ENCODE measurements around the gene FRS2.

The FRS2 gene

GRCh38 chr12:69428351-69429073 lies 41.7 kb upstream of the FRS2 start:
- no peaks in the 10 kb centered on the region for H3K9me3 ChIP-seq (ENCODE audit: control insufficient read depth, low read length)
- no peak overlapping the region for H2AFZ ChIP-seq
- no peak overlapping the region for H3K4me2 ChIP-seq (ENCODE audit: low read length)
- H3K27ac ChIP-seq, result no peak overlapping the region
- TF ChIP-seq, protein P1, sequence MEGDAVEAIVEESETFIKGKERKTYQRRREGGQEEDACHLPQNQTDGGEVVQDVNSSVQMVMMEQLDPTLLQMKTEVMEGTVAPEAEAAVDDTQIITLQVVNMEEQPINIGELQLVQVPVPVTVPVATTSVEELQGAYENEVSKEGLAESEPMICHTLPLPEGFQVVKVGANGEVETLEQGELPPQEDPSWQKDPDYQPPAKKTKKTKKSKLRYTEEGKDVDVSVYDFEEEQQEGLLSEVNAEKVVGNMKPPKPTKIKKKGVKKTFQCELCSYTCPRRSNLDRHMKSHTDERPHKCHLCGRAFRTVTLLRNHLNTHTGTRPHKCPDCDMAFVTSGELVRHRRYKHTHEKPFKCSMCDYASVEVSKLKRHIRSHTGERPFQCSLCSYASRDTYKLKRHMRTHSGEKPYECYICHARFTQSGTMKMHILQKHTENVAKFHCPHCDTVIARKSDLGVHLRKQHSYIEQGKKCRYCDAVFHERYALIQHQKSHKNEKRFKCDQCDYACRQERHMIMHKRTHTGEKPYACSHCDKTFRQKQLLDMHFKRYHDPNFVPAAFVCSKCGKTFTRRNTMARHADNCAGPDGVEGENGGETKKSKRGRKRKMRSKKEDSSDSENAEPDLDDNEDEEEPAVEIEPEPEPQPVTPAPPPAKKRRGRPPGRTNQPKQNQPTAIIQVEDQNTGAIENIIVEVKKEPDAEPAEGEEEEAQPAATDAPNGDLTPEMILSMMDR (IDR thresholded peaks at IDR 0.05), result no peak
- H3K79me2 ChIP-seq, result no peaks in the 10 kb centered on the region
- H3K4me1 ChIP-seq, result no peaks in the 10 kb centered on the region
- H3K9ac ChIP-seq, result no peak overlapping the region
- no peaks in the 10 kb centered on the region for H3K27me3 ChIP-seq (ENCODE audit: control insufficient read depth, insufficient read depth, low read length)
- H3K36me3 ChIP-seq (ENCODE audit: control insufficient read depth, insufficient read depth, low read length), result no peaks in the 10 kb centered on the region
- no peak overlapping the region for H3K4me3 ChIP-seq (ENCODE audit: low read depth, low read length)

DNA sequence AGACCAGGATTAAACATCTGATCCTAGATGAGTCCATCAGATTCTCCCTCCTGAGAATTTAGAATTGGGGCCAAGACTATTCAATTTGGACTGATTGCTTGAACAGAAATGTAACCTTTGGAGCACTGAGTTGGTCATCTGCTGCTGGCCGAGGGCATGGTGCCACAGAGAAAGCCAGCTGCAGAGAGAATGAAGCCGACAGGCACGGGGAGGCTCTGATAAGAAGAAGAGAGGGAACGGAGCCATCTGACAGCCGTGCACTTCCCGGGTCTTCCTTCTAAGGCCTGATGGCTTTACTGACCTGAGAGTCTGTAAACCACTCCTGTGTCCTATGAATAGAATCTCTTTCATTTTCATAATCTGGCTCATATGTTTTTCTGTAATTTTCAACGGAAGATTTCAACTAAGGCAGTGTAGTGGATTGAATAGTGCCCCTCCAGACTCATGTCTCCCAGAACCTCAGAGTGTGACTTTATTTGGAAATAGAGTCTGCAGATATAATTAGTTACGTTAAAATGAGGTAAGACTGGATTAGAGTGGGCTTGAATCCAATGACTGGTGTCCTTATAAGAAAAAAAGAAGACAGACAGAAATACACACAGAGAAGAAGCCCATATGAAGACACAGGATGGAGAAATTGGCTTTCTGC lies 39.1 kb upstream of the FRS2 start:
- Histone ChIP-seq H3K79me2 (no peaks in the 10 kb centered on the region), H3K9me3 (ENCODE audit: control insufficient read depth, low read length) (no peaks in the 10 kb centered on the region), H3K4me1 (peaks cover 4% of the 10 kb centered on the region), H3K36me3 (ENCODE audit: control insufficient read depth, insufficient read depth, low read length) (no peaks in the 10 kb centered on the region), H3K27me3 (ENCODE audit: control insufficient read depth, insufficient read depth, low read length) (no peaks in the 10 kb centered on the region), H3K9ac (no peak overlapping the region), H3K27ac (no peak overlapping the region), H3K4me3 (ENCODE audit: low read depth, low read length) (no peak overlapping the region), H2AFZ (no peak overlapping the region), H3K4me2 (ENCODE audit: low read length) (no peak overlapping the region)
- TF ChIP-seq, protein P1 (IDR thresholded peaks at IDR 0.05), result no peak

DNA sequence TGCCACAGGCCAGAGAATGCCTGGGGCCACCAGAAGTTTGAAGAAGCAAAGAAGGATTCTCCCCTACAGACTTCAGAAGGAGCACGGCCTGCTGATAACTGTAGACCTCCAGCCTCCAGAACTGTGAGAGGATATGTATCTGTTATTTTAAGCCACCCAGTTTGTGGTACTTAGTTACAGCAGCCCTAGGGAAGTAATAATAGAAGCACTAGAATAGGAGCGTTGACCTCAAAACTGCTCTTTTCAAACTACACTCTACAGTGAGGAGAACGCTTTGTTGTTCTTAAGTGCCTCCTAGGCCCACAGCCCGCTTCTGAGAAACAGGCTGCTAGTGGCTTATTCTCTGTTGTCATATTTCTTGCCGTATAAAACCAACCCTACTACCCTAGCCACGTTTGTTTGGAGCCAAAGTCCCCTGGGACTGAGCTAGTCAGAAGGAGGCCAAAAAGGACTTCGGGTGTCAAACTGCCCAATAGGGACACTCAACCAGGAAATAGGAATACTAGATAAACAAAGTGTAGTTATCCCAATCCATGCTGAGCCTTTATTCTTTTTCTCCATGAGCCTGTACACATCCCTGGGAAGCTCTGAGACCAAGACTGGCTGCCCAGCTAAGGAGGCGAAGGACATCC lies 38.5 kb upstream of the FRS2 start:
- H3K4me3 ChIP-seq (ENCODE audit: low read depth, low read length), result no peak overlapping the region
- H3K9me3 ChIP-seq (ENCODE audit: control insufficient read depth, low read length), result no peaks in the 10 kb centered on the region
- no peak overlapping the region for H3K27ac ChIP-seq
- no peaks in the 10 kb centered on the region for H3K36me3 ChIP-seq (ENCODE audit: control insufficient read depth, insufficient read depth, low read length)
- H3K4me1 ChIP-seq, result peaks cover 4% of the 10 kb centered on the region
- H3K79me2 ChIP-seq, result no peaks in the 10 kb centered on the region
- no peak overlapping the region for H2AFZ ChIP-seq
- H3K9ac ChIP-seq, result no peak overlapping the region
- H3K27me3 ChIP-seq (ENCODE audit: control insufficient read depth, insufficient read depth, low read length), result no peaks in the 10 kb centered on the region
- TF ChIP-seq, protein P1 (IDR thresholded peaks at IDR 0.05), result no peak
- no peak overlapping the region for H3K4me2 ChIP-seq (ENCODE audit: low read length)

DNA sequence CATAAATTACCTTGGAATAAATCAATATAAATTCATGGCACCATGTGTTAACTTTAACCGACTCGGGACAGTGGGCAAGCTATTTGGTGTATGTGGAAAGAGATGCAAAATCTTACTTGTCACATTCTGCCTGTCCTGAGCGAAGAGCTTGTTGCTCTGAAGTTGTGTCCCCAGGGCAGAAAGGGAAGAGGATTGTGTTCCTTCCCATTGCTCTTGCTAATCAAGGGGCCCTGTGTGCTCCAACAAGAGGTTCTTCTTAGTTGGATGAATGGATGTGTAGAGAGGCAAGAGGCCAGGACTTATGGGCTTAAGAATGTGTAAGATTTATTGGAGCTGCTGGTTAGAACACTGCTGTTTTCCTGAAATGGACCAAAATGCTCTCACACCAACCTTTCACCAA lies 36.5 kb upstream of the FRS2 start:
- no peaks in the 10 kb centered on the region for H3K27me3 ChIP-seq (ENCODE audit: control insufficient read depth, insufficient read depth, low read length)
- TF ChIP-seq, protein P1 (IDR thresholded peaks at IDR 0.05), result no peak
- H3K9me3 ChIP-seq (ENCODE audit: control insufficient read depth, low read length), result no peaks in the 10 kb centered on the region
- peaks cover 4% of the 10 kb centered on the region for H3K4me1 ChIP-seq
- H3K79me2 ChIP-seq, result no peaks in the 10 kb centered on the region
- H3K9ac ChIP-seq, result no peak overlapping the region
- no peak overlapping the region for H3K4me3 ChIP-seq (ENCODE audit: low read depth, low read length)
- no peak overlapping the region for H2AFZ ChIP-seq
- no peak overlapping the region for H3K4me2 ChIP-seq (ENCODE audit: low read length)
- no peak overlapping the region for H3K27ac ChIP-seq
- no peaks in the 10 kb centered on the region for H3K36me3 ChIP-seq (ENCODE audit: control insufficient read depth, insufficient read depth, low read length)

Data from parathyroid adenoma (tissue), 2 donors.